OCI-LY1 (cell line): ENCODE data around the gene ADAMTS1.

Experiments used
- H2AFZ ChIP-seq: fragments of 200-600 bp; sonication (generic), shearing (Covaris generic); 2 replicates; pipeline ENCODE4 v1.6.0; 2014; ENCODE audit warnings: antibody characterized with exemption, mild to moderate bottlenecking, low read length
- H3F3A ChIP-seq: fragments of 200-600 bp; sonication (generic), shearing (Covaris generic); 2 replicates; pipeline ENCODE4 v1.6.0; 2014; ENCODE audit warnings: mild to moderate bottlenecking, antibody characterized with exemption, low read length, moderate library complexity; ENCODE audit not compliant: insufficient read depth
- H3K27ac ChIP-seq: fragments of 200-600 bp; sonication (generic); 2 replicates; pipeline ENCODE4 v1.5.1; 2014; ENCODE audit warnings: low read length, mixed run types, mild to moderate bottlenecking, low read depth; ENCODE audit not compliant: poor library complexity, severe bottlenecking
- H3K27me3 ChIP-seq: fragments of 200-600 bp; sonication (generic); 2 replicates; pipeline ENCODE4 v1.6.0; 2014; ENCODE audit warnings: antibody characterized with exemption, mild to moderate bottlenecking, low read length, moderate library complexity; ENCODE audit not compliant: insufficient read depth
- H3K36me3 ChIP-seq: fragments of 200-600 bp; sonication (generic); 2 replicates; pipeline ENCODE4 v1.6.1; 2014; ENCODE audit warnings: mild to moderate bottlenecking, antibody characterized with exemption, low read length, moderate library complexity, mixed read lengths; ENCODE audit not compliant: insufficient read depth
- H3K4me1 ChIP-seq: fragments of 200-600 bp; sonication (generic); 2 replicates; pipeline ENCODE4 v1.5.1; 2014; ENCODE audit warnings: mild to moderate bottlenecking, low read length, moderate library complexity; ENCODE audit not compliant: insufficient read depth, severe bottlenecking
- H3K4me2 ChIP-seq: fragments of 200-600 bp; sonication (generic), shearing (Covaris generic); 2 replicates; pipeline ENCODE4 v1.6.1; 2014; ENCODE audit warnings: low read length
- H3K4me3 ChIP-seq: fragments of 200-600 bp; sonication (generic); 2 replicates; pipeline ENCODE4 v1.5.1; 2014; ENCODE audit warnings: low read length, low read depth, mild to moderate bottlenecking, mixed read lengths; ENCODE audit not compliant: poor library complexity, severe bottlenecking
- H3K79me2 ChIP-seq: fragments of 200-600 bp; shearing (Covaris generic); 2 replicates; pipeline ENCODE4 v1.6.1; 2016; ENCODE audit warnings: mixed run types, low read length, mixed read lengths; ENCODE audit not compliant: insufficient read depth
- H3K9ac ChIP-seq: fragments of 200-600 bp; sonication (generic), shearing (Covaris generic); 2 replicates; pipeline ENCODE4 v1.6.1; 2014; ENCODE audit warnings: mild to moderate bottlenecking, low read length, mixed read lengths
- H3K9me2 ChIP-seq: fragments of 200-600 bp; sonication (generic), shearing (Covaris generic); 2 replicates; pipeline ENCODE4 v1.6.1; 2014; ENCODE audit warnings: low read depth, mild to moderate bottlenecking, low read length, mixed read lengths
- H3K9me3 ChIP-seq: fragments of 200-600 bp; shearing (Covaris generic); 2 replicates; pipeline ENCODE4 v1.6.1; 2014; ENCODE audit warnings: low read length, mixed read lengths
- H4K20me1 ChIP-seq: fragments of 200-600 bp; sonication (generic), shearing (Covaris generic); 2 replicates; pipeline ENCODE4 v1.6.0; 2016; ENCODE audit warnings: mild to moderate bottlenecking, low read length; ENCODE audit not compliant: insufficient read depth
- EZH2 ChIP-seq: fragments of 200-600 bp; sonication (generic), shearing (Covaris generic); IDR thresholded peaks from 2 replicates; pipeline ENCODE4 v1.8.0; 2017; ENCODE audit warnings: borderline replicate concordance, mixed run types, mild to moderate bottlenecking, antibody characterized with exemption, low read length, moderate library complexity, mixed read lengths
- TF ChIP-seq, protein P1 (sequence below): fragments of 200-600 bp; sonication (generic), shearing (Covaris generic); IDR thresholded peaks from 2 replicates; pipeline ENCODE4 v1.5.1; 2017; ENCODE audit warnings: mild to moderate bottlenecking, antibody characterized with exemption, low read length, moderate library complexity, mixed read lengths

The ADAMTS1 gene

DNA sequence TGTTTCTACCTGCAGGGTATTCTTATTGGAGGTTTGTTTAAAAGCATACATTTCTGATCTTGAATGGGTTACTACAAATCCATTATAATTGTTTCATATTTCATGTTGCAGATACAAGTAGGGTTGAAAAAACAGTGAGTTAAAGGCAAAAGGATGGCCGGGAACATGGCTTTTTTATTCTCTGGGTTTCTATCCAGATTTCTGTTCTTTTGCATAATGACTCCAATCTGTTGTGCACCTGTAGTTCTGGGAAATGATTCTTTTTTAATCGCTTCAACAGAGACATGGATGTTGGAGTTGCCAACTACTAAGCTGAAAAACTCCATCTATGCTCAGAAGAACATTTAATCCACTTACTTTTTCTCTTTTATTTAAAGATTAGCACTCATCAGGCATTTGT lies 2.7 kb upstream of the ADAMTS1 start:
- H3K9ac ChIP-seq = no peak overlapping the region
- no peaks in the 10 kb centered on the region for H3K79me2 ChIP-seq
- no peak overlapping the region for H2AFZ ChIP-seq
- no peaks in the 10 kb centered on the region for H3K9me3 ChIP-seq
- H3K9me2 ChIP-seq = no peaks in the 10 kb centered on the region
- TF ChIP-seq, protein P1, sequence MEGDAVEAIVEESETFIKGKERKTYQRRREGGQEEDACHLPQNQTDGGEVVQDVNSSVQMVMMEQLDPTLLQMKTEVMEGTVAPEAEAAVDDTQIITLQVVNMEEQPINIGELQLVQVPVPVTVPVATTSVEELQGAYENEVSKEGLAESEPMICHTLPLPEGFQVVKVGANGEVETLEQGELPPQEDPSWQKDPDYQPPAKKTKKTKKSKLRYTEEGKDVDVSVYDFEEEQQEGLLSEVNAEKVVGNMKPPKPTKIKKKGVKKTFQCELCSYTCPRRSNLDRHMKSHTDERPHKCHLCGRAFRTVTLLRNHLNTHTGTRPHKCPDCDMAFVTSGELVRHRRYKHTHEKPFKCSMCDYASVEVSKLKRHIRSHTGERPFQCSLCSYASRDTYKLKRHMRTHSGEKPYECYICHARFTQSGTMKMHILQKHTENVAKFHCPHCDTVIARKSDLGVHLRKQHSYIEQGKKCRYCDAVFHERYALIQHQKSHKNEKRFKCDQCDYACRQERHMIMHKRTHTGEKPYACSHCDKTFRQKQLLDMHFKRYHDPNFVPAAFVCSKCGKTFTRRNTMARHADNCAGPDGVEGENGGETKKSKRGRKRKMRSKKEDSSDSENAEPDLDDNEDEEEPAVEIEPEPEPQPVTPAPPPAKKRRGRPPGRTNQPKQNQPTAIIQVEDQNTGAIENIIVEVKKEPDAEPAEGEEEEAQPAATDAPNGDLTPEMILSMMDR = no peak
- no peak for TF ChIP-seq EZH2
- no peaks in the 10 kb centered on the region for H4K20me1 ChIP-seq
- H3K27me3 ChIP-seq = no peaks in the 10 kb centered on the region; the same call in 1 of the 2 replicates
- no peak overlapping the region for H3K27ac ChIP-seq
- no peak overlapping the region for H3K4me2 ChIP-seq
- no peaks in the 10 kb centered on the region for H3K4me1 ChIP-seq
- H3F3A ChIP-seq = no peaks in the 10 kb centered on the region
- no peak overlapping the region for H3K4me3 ChIP-seq
- no peaks in the 10 kb centered on the region for H3K36me3 ChIP-seq

GRCh38 chr21:26847002-26847401 lies 1.8 kb upstream of the ADAMTS1 start:
- Histone ChIP-seq H3K79me2 (no peaks in the 10 kb centered on the region), H3F3A (no peaks in the 10 kb centered on the region), H4K20me1 (no peaks in the 10 kb centered on the region), H3K27ac (no peak overlapping the region), H3K9me2 (no peaks in the 10 kb centered on the region), H3K4me1 (no peaks in the 10 kb centered on the region), H3K27me3 (no peaks in the 10 kb centered on the region; the same call in 1 of the 2 replicates), H2AFZ (no peak overlapping the region), H3K9ac (no peak overlapping the region), H3K9me3 (no peaks in the 10 kb centered on the region), H3K4me3 (no peak overlapping the region), H3K36me3 (no peaks in the 10 kb centered on the region), H3K4me2 (no peak overlapping the region)
- TF ChIP-seq, protein P1 = no peak
- TF ChIP-seq EZH2 = no peak

- Histone ChIP-seq H3K27ac (no peak overlapping the region), H3K36me3 (no peaks in the 10 kb centered on the region), H2AFZ (no peak overlapping the region), H3K9me3 (no peaks in the 10 kb centered on the region), H3K9me2 (no peaks in the 10 kb centered on the region), H3K4me1 (no peaks in the 10 kb centered on the region), H3K4me3 (no peak overlapping the region), H3K4me2 (no peak overlapping the region), H4K20me1 (no peaks in the 10 kb centered on the region), H3K9ac (no peak overlapping the region), H3K27me3 (no peaks in the 10 kb centered on the region; the same call in 1 of the 2 replicates), H3F3A (no peaks in the 10 kb centered on the region), H3K79me2 (no peaks in the 10 kb centered on the region)
- TF ChIP-seq, protein P1 = no peak
- TF ChIP-seq EZH2 = no peak
These were observed 1.1 kb upstream of the ADAMTS1 start for GRCh38 chr21:26846036-26846931.
